NB4 (cell line): ENCODE measurements around the gene CAPSL.

ENCODE experiments used
- CTCF ChIP-seq: IDR thresholded peaks from one replicate; pipeline ENCODE4 v1.5.1; 2012; ENCODE audit warnings: low read depth, low read length
- MAX ChIP-seq: IDR thresholded peaks from 2 replicates; pipeline ENCODE4 v1.6.1; 2011; ENCODE audit warnings: low read depth, low read length
- POLR2A ChIP-seq: IDR thresholded peaks from 2 replicates; pipeline ENCODE4 v1.6.1; 2011; ENCODE audit warnings: mild to moderate bottlenecking; ENCODE audit not compliant: insufficient read length; ENCODE audit errors: extremely low read depth

GRCh38 chr5:35879649-35880048 is 58.8 kb downstream of the CAPSL start:
- no peak for TF ChIP-seq CTCF
- TF ChIP-seq MAX = no peak
- TF ChIP-seq POLR2A = no peak
